PC-3 (cell line): Measurements from ENCODE around the gene GOLT1A. TPM values are rescaled to one million over a fixed set of nuclear protein-coding genes. Genes with fewer than 3 reads are reported as not detected.

Experiments used
- ATAC-seq: fragments of 200-7000 bp; cut with Tn5 transposase; 2 replicates; pipeline ENCODE4 v1.9.1; 2020; ENCODE audit warnings: mild to moderate bottlenecking, moderate library complexity
- BruUV-seq: library from RNA; stranded (reverse); fragments of 400-500 nt; replicated peaks from 2 replicates; lab custom pipeline; 2021; lab: Mats Ljungman, UMichigan
- CTCF ChIA-PET: fragments of 300-600 bp; sonication (Branson Sonifier 250); formaldehyde crosslinking; loops from one replicate; lab custom pipeline; 2022; ENCODE audit warnings: antibody characterized with exemption; lab: Charles Lee
- POLR2A ChIA-PET: fragments of 300-600 bp; sonication (Branson Sonifier 250); formaldehyde crosslinking; loops from one replicate; lab custom pipeline; 2022; ENCODE audit warnings: antibody characterized with exemption; ENCODE audit not compliant: unreplicated experiment; lab: Charles Lee
- DNase-seq: peaks from one replicate; pipeline ENCODE4 v3.0.0-alpha.2; 2015
- H2AFZ ChIP-seq: fragments of 300-600 bp; sonication (generic); 2 replicates; pipeline ENCODE4 v1.6.0; 2016; ENCODE audit warnings: antibody characterized with exemption, low read length
- H3F3A ChIP-seq: fragments of 300-600 bp; sonication (generic); one replicate; pipeline ENCODE4 v1.6.0; 2017; ENCODE audit warnings: antibody characterized with exemption, low read length, control low read depth, mild to moderate bottlenecking; ENCODE audit not compliant: unreplicated experiment
- H3K27ac ChIP-seq: fragments of 300-600 bp; sonication (generic); 2 replicates; pipeline ENCODE4 v1.5.1; 2016; ENCODE audit warnings: mild to moderate bottlenecking, low read length
- H3K27me3 ChIP-seq: fragments of 300-600 bp; sonication (generic); 2 replicates; pipeline ENCODE4 v1.6.1; 2016; ENCODE audit warnings: low read length, mixed read lengths
- H3K36me3 ChIP-seq: fragments of 300-600 bp; sonication (generic); 2 replicates; pipeline ENCODE4 v1.6.1; 2016; ENCODE audit warnings: low read depth, mixed run types, low read length, mixed read lengths
- H3K4me1 ChIP-seq: fragments of 300-600 bp; sonication (generic); 2 replicates; pipeline ENCODE4 v1.5.1; 2016; ENCODE audit warnings: low read length; ENCODE audit not compliant: insufficient read depth
- H3K4me2 ChIP-seq: fragments of 300-600 bp; sonication (generic); 2 replicates; pipeline ENCODE4 v1.6.0; 2016; ENCODE audit warnings: low read length
- H3K4me3 ChIP-seq: fragments of 300-600 bp; sonication (generic); 2 replicates; pipeline ENCODE4 v1.5.1; 2016; ENCODE audit warnings: mild to moderate bottlenecking, low read length, mixed read lengths
- H3K79me2 ChIP-seq: fragments of 300-600 bp; sonication (generic); 2 replicates; pipeline ENCODE4 v1.6.1; 2017; ENCODE audit warnings: low read length, mixed read lengths
- H3K9ac ChIP-seq: fragments of 300-600 bp; sonication (generic); 2 replicates; pipeline ENCODE4 v1.6.0; 2016; ENCODE audit warnings: mild to moderate bottlenecking, low read length
- H3K9me2 ChIP-seq: fragments of 300-600 bp; sonication (generic); replicated peaks from 2 replicates; pipeline ENCODE4 v1.6.1; 2016; ENCODE audit warnings: mixed run types, low read length, mixed read lengths
- H3K9me3 ChIP-seq: fragments of 300-600 bp; sonication (generic); 2 replicates; pipeline ENCODE4 v1.6.1; 2016; ENCODE audit warnings: low read length, mixed read lengths
- H4K20me1 ChIP-seq: fragments of 300-600 bp; sonication (generic); 2 replicates; pipeline ENCODE4 v1.6.1; 2016; ENCODE audit warnings: low read length, mixed read lengths
- CTCF ChIP-seq: fragments of 300-600 bp; sonication (generic); conservative IDR thresholded peaks from 2 replicates; pipeline ENCODE4 v1.5.1; 2017; ENCODE audit warnings: antibody characterized with exemption, low read depth, mild to moderate bottlenecking, low read length
- EZH2 ChIP-seq: fragments of 300-600 bp; sonication (generic); IDR thresholded peaks from one replicate; pipeline ENCODE4 v1.6.1; 2017; ENCODE audit warnings: antibody characterized with exemption, mild to moderate bottlenecking, low read length; ENCODE audit not compliant: unreplicated experiment
- EZH2phosphoT487 ChIP-seq: fragments of 300-600 bp; sonication (generic); IDR thresholded peaks from 2 replicates; pipeline ENCODE4 v1.6.1; 2018; ENCODE audit warnings: mild to moderate bottlenecking, antibody characterized with exemption, low read length, borderline replicate concordance
- intact Hi-C: fragments of 100-400 bp; cut with micrococcal nuclease; formaldehyde crosslinking; loops from 2 replicates; pipeline ENCODE4 v1.9.0; 2023
- total RNA-seq: library from RNA; depleted of rRNA; stranded (reverse); fragments of >200 nt; gene quantifications from 2 replicates; pipeline ENCODE4 v1.2.3, GENCODE V29; 2014

GOLT1A gene
- total RNA-seq, 1 experiment from 2014 or later, result 13.3 TPM

DNA sequence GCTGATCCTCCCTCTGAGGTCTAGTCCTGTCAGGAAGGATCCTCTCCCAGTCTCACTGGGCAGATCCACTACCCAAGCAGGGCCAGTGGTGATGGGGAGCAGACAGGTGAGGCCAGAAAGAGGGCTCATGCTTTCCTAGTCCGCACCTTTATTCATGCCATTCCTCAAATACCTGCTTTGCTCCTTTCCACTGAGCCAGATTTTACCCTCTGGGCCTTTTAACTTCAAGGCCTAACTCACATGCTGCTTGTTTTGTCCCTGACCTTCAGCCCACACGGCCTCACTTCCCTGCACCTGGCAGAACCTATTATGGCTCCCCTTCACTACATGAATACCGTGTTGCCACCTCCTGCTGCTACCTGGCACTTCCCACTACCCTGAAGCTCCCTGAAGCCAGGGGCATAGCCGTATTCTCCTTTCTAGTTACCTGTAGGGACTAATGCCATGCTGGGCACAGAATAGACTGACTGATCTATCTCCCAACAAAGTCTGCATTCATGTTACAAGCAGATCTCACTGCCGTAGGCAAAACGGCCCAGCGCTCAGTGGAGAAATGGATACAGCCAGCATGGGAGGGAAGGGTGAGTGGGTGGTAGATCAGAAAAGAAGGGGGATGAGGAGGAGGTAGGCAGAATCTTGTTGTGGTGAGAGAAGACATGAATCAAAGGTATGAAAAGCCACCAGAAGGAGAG lies 36.1 kb upstream of the GOLT1A start:
- ChIA-PET POLR2A (no interaction called here), CTCF (no interaction called here)
- Histone ChIP-seq H3K27me3 (no peaks in the 10 kb centered on the region), H4K20me1 (no peaks in the 10 kb centered on the region), H3K9ac (no peak overlapping the region), H3K9me2 (no peaks in the 10 kb centered on the region), H3K4me2 (no peak overlapping the region), H3K79me2 (no peaks in the 10 kb centered on the region), H3K36me3 (peaks cover 14% of the 10 kb centered on the region; the same call in 1 of the 2 replicates), H3K27ac (no peak overlapping the region), H3F3A (no peaks in the 10 kb centered on the region), H2AFZ (no peak overlapping the region), H3K9me3 (no peaks in the 10 kb centered on the region), H3K4me1 (no peaks in the 10 kb centered on the region), H3K4me3 (no peak overlapping the region)
- DNase-seq (no peak), ATAC-seq (no peak)
- intact Hi-C loops, result no loop called here
- no TSS peak for BruUV-seq
- TF ChIP-seq EZH2 (no peak), EZH2phosphoT487 (no peak), CTCF (no peak)

GRCh38 chr1:204248954-204249353 lies 35.2 kb upstream of the GOLT1A start:
- no peak overlapping the region for H3K4me2 ChIP-seq
- no TSS peak for BruUV-seq
- ChIA-PET POLR2A (no interaction called here), CTCF (interaction anchor here (1.5 kb wide), 1 partner anchor 43 kb away, joined by 4 read pairs; no protein-coding TSS in a partner anchor)
- H3K9me3 ChIP-seq, result no peaks in the 10 kb centered on the region
- no peaks in the 10 kb centered on the region for H3F3A ChIP-seq
- no peaks in the 10 kb centered on the region for H3K4me1 ChIP-seq
- H3K4me3 ChIP-seq, result no peak overlapping the region
- peaks cover 19% of the 10 kb centered on the region; the same call in 1 of the 2 replicates for H3K36me3 ChIP-seq
- no peak overlapping the region for H3K27ac ChIP-seq
- H3K9ac ChIP-seq, result no peak overlapping the region
- H4K20me1 ChIP-seq, result no peaks in the 10 kb centered on the region
- no peaks in the 10 kb centered on the region for H3K27me3 ChIP-seq
- no peaks in the 10 kb centered on the region for H3K79me2 ChIP-seq
- ATAC-seq, result no peak
- H3K9me2 ChIP-seq, result no peaks in the 10 kb centered on the region
- H2AFZ ChIP-seq, result no peak overlapping the region
- no peak for DNase-seq
- TF ChIP-seq CTCF, result no peak
- TF ChIP-seq EZH2phosphoT487, result no peak
- TF ChIP-seq EZH2, result no peak
- intact Hi-C loops, result no loop called here

DNA sequence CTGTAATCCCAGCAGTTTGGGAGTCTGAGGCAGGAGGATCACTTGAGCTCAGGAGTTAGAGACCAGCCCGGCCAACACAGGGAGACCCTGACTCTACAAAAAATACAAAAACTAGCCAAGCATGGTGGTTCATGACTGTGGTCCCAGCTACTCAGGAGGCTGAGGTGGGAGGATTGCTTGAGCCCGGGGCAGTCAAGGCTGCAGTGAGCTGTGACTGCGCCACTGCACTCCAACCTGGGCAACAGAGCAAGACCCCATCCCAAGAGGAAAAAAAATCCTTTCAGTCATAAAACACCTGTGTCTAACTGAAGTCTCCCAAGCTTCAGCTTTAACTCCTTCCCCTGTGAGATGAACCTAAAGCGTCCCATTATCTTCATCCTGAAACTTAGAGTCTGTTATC lies 33.1 kb upstream of the GOLT1A start:
- Histone ChIP-seq H3K4me3 (no peak overlapping the region), H3K4me1 (no peaks in the 10 kb centered on the region), H3F3A (no peaks in the 10 kb centered on the region), H3K9me2 (no peaks in the 10 kb centered on the region), H4K20me1 (no peaks in the 10 kb centered on the region), H3K9me3 (no peaks in the 10 kb centered on the region), H3K27me3 (no peaks in the 10 kb centered on the region), H2AFZ (no peak overlapping the region), H3K79me2 (no peaks in the 10 kb centered on the region), H3K9ac (no peak overlapping the region), H3K36me3 (peaks cover 27% of the 10 kb centered on the region; the same call in 1 of the 2 replicates), H3K27ac (no peak overlapping the region), H3K4me2 (no peak overlapping the region)
- intact Hi-C loops, result no loop called here
- no peak for DNase-seq
- TF ChIP-seq CTCF, result no peak
- TF ChIP-seq EZH2phosphoT487, result no peak
- no peak for TF ChIP-seq EZH2
- CTCF ChIA-PET, result no interaction called here
- POLR2A ChIA-PET, result no interaction called here
- no TSS peak for BruUV-seq
- no peak for ATAC-seq
